HepG2 (cell line): Measurements from ENCODE around the gene PACS1. TPM values are rescaled to one million over a fixed set of nuclear protein-coding genes. Genes with fewer than 3 reads are reported as not detected.

Source experiments
- HDAC1 ChIP-seq: sonication (generic); formaldehyde crosslinking; IDR thresholded peaks from 2 replicates; pipeline ENCODE4 v1.5.1; 2020; ENCODE audit warnings: mild to moderate bottlenecking, missing genetic modification reagents
- IKZF1 ChIP-seq: fragments of 450-650 bp; IDR thresholded peaks from 2 replicates; pipeline ENCODE4 v1.7.1; 2016
- KLF11 ChIP-seq: IDR thresholded peaks from 2 replicates; pipeline ENCODE4 v1.6.1; 2016; ENCODE audit warnings: missing compliant biosample characterization
- KLF9 ChIP-seq: IDR thresholded peaks from 2 replicates; pipeline ENCODE4 v1.6.1; 2016; ENCODE audit warnings: low read depth
- POLR2G ChIP-seq: fragments of 200-400 bp; formaldehyde crosslinking; IDR thresholded peaks from 2 replicates; pipeline ENCODE4 v1.6.1; 2018; ENCODE audit warnings: mild to moderate bottlenecking, low read depth, low read length, moderate library complexity
- ZKSCAN5 ChIP-seq: sonication (generic); formaldehyde crosslinking; IDR thresholded peaks from 2 replicates; pipeline ENCODE4 v1.5.1; 2020; ENCODE audit warnings: mild to moderate bottlenecking, missing genetic modification reagents
- ZNF354B ChIP-seq: sonication (generic); formaldehyde crosslinking; IDR thresholded peaks from 2 replicates; pipeline ENCODE4 v1.8.0; 2022; ENCODE audit warnings: mild to moderate bottlenecking, missing genetic modification reagents
- polyA plus RNA-seq, 8 experiments: library from polyadenylated mRNA; depleted of rRNA in 3 of 8; stranded (reverse) in 7 of 8; unstranded in 1 of 8; fragments of >200 nt; fragmentation: Illumina TruSeq in 4 of 8; extraction: Trizol in 4 of 8; gene quantifications; 2 replicates each; pipeline versions ENCODE4 v1.2.1 to v1.2.3, GENCODE V29; 2011 to 2016; ENCODE audit warnings: low read depth in 4 of 8, missing spikeins in 1 of 8, mixed read lengths in 1 of 8; ENCODE audit not compliant: insufficient read depth in 1 of 8
- total RNA-seq, 5 experiments: library from RNA; depleted of rRNA; stranded (reverse); fragments of >200 nt; fragmentation: Illumina TruSeq; extraction: Trizol; gene quantifications; 2 replicates each; pipeline ENCODE4 v1.2.3, GENCODE V29; 2016; ENCODE audit warnings: low read depth in 1 of 5
- TF ChIP-seq, protein P1 (sequence below): sonication (generic); formaldehyde crosslinking; IDR thresholded peaks from 2 replicates; pipeline ENCODE4 v1.4.0; 2020; ENCODE audit warnings: mild to moderate bottlenecking, missing genetic modification reagents
- TF ChIP-seq, protein P2 (sequence below): sonication (generic); formaldehyde crosslinking; IDR thresholded peaks from 2 replicates; pipeline ENCODE4 v1.5.0; 2020; ENCODE audit warnings: missing genetic modification reagents, mild to moderate bottlenecking, borderline replicate concordance
- TF ChIP-seq, protein P3 (sequence below): sonication (generic); formaldehyde crosslinking; IDR thresholded peaks from 2 replicates; pipeline ENCODE4 v1.4.0; 2020; ENCODE audit warnings: missing genetic modification reagents, mild to moderate bottlenecking, borderline replicate concordance
- TF ChIP-seq, protein P4 (sequence below): sonication (generic); formaldehyde crosslinking; IDR thresholded peaks from 2 replicates; pipeline ENCODE4 v1.5.1; 2020; ENCODE audit warnings: mild to moderate bottlenecking, missing genetic modification reagents, borderline replicate concordance
- TF ChIP-seq, protein P5 (sequence below): sonication (generic); formaldehyde crosslinking; IDR thresholded peaks from 2 replicates; pipeline ENCODE4 v1.8.1; 2023; ENCODE audit warnings: missing genetic modification reagents, inconsistent platforms, borderline replicate concordance
- TF ChIP-seq, protein P6 (sequence below): sonication (generic); formaldehyde crosslinking; IDR thresholded peaks from 2 replicates; pipeline ENCODE4 v1.8.1; 2023; ENCODE audit warnings: missing genetic modification reagents, mild to moderate bottlenecking, borderline replicate concordance

The PACS1 gene
- total and polyA plus RNA-seq, 2 of the 13 experiments (the other 11 are each of a cell fraction or from before 2014, with no cell fraction given): 7.6 to 8.6 TPM

DNA sequence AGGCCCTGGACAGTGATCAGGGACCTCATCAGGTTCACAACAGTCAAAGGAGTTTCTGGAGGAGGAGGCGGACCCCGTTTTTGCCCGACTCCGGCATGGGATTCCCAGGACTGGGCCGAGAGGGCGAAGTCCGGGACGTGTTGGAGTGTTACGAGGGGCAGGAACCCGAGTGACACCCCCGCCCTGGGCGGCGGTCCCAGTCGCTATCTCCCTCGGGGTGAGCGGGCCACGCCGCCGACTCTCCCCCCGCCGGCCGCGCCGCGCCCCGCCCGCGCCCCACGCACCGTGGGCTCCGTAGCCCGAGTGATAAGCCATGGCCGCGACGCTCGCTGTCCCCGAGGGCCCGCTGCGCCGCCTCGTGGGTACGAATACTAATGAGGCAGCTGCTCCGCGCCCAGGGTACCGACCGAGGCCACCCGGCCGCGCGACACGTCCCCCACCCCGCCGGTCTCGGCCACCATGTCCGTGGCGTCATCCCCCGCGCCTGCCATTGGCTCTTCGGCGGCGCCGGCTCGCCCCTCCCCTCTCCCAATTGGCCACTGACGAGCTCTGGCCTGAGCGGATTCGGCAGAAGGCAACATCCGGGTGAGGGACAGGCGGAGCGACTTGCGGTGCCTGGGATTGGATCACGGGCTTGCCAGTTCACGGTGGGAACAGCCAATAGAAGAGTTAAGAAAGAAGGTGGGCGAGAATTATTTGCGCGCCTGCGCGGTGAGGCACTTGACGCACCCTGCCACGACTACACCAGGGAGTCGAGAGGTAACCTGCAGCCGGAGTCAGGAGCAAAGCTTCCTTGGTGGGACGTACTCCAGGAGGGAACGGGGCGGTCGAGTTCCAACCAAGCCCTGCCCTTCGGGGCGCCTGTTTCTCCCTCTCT lies 218.8 kb downstream of the PACS1 start, which contains the start of gene YIF1A (continued):
- TF ChIP-seq, protein P1, sequence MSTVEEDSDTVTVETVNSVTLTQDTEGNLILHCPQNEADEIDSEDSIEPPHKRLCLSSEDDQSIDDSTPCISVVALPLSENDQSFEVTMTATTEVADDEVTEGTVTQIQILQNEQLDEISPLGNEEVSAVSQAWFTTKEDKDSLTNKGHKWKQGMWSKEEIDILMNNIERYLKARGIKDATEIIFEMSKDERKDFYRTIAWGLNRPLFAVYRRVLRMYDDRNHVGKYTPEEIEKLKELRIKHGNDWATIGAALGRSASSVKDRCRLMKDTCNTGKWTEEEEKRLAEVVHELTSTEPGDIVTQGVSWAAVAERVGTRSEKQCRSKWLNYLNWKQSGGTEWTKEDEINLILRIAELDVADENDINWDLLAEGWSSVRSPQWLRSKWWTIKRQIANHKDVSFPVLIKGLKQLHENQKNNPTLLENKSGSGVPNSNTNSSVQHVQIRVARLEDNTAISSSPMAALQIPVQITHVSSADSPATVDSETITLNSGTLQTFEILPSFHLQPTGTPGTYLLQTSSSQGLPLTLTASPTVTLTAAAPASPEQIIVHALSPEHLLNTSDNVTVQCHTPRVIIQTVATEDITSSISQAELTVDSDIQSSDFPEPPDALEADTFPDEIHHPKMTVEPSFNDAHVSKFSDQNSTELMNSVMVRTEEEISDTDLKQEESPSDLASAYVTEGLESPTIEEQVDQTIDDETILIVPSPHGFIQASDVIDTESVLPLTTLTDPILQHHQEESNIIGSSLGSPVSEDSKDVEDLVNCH (CRISPR knock-in tag): no peak
- TF ChIP-seq HDAC1 (CRISPR knock-in tag): no peak; the same call in 1 of the 2 replicates
- TF ChIP-seq KLF11 (CRISPR knock-in tag): no peak
- TF ChIP-seq, protein P2, sequence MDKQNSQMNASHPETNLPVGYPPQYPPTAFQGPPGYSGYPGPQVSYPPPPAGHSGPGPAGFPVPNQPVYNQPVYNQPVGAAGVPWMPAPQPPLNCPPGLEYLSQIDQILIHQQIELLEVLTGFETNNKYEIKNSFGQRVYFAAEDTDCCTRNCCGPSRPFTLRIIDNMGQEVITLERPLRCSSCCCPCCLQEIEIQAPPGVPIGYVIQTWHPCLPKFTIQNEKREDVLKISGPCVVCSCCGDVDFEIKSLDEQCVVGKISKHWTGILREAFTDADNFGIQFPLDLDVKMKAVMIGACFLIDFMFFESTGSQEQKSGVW (CRISPR knock-in tag): no peak
- TF ChIP-seq IKZF1: no peak
- TF ChIP-seq, protein P3, sequence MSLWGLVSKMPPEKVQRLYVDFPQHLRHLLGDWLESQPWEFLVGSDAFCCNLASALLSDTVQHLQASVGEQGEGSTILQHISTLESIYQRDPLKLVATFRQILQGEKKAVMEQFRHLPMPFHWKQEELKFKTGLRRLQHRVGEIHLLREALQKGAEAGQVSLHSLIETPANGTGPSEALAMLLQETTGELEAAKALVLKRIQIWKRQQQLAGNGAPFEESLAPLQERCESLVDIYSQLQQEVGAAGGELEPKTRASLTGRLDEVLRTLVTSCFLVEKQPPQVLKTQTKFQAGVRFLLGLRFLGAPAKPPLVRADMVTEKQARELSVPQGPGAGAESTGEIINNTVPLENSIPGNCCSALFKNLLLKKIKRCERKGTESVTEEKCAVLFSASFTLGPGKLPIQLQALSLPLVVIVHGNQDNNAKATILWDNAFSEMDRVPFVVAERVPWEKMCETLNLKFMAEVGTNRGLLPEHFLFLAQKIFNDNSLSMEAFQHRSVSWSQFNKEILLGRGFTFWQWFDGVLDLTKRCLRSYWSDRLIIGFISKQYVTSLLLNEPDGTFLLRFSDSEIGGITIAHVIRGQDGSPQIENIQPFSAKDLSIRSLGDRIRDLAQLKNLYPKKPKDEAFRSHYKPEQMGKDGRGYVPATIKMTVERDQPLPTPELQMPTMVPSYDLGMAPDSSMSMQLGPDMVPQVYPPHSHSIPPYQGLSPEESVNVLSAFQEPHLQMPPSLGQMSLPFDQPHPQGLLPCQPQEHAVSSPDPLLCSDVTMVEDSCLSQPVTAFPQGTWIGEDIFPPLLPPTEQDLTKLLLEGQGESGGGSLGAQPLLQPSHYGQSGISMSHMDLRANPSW (CRISPR knock-in tag): peak; percentile 48; the same call in 1 of the 2 replicates
- TF ChIP-seq, protein P4, sequence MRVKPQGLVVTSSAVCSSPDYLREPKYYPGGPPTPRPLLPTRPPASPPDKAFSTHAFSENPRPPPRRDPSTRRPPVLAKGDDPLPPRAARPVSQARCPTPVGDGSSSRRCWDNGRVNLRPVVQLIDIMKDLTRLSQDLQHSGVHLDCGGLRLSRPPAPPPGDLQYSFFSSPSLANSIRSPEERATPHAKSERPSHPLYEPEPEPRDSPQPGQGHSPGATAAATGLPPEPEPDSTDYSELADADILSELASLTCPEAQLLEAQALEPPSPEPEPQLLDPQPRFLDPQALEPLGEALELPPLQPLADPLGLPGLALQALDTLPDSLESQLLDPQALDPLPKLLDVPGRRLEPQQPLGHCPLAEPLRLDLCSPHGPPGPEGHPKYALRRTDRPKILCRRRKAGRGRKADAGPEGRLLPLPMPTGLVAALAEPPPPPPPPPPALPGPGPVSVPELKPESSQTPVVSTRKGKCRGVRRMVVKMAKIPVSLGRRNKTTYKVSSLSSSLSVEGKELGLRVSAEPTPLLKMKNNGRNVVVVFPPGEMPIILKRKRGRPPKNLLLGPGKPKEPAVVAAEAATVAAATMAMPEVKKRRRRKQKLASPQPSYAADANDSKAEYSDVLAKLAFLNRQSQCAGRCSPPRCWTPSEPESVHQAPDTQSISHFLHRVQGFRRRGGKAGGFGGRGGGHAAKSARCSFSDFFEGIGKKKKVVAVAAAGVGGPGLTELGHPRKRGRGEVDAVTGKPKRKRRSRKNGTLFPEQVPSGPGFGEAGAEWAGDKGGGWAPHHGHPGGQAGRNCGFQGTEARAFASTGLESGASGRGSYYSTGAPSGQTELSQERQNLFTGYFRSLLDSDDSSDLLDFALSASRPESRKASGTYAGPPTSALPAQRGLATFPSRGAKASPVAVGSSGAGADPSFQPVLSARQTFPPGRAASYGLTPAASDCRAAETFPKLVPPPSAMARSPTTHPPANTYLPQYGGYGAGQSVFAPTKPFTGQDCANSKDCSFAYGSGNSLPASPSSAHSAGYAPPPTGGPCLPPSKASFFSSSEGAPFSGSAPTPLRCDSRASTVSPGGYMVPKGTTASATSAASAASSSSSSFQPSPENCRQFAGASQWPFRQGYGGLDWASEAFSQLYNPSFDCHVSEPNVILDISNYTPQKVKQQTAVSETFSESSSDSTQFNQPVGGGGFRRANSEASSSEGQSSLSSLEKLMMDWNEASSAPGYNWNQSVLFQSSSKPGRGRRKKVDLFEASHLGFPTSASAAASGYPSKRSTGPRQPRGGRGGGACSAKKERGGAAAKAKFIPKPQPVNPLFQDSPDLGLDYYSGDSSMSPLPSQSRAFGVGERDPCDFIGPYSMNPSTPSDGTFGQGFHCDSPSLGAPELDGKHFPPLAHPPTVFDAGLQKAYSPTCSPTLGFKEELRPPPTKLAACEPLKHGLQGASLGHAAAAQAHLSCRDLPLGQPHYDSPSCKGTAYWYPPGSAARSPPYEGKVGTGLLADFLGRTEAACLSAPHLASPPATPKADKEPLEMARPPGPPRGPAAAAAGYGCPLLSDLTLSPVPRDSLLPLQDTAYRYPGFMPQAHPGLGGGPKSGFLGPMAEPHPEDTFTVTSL (CRISPR knock-in tag): no peak
- TF ChIP-seq POLR2G: peak; percentile 93
- TF ChIP-seq, protein P5, sequence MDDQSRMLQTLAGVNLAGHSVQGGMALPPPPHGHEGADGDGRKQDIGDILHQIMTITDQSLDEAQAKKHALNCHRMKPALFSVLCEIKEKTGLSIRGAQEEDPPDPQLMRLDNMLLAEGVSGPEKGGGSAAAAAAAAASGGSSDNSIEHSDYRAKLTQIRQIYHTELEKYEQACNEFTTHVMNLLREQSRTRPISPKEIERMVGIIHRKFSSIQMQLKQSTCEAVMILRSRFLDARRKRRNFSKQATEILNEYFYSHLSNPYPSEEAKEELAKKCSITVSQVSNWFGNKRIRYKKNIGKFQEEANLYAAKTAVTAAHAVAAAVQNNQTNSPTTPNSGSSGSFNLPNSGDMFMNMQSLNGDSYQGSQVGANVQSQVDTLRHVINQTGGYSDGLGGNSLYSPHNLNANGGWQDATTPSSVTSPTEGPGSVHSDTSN: no peak
- TF ChIP-seq ZNF354B (CRISPR knock-in tag): no peak
- no peak for TF ChIP-seq ZKSCAN5 (CRISPR knock-in tag)
- no peak for TF ChIP-seq KLF9 (CRISPR knock-in tag)
- TF ChIP-seq, protein P6, sequence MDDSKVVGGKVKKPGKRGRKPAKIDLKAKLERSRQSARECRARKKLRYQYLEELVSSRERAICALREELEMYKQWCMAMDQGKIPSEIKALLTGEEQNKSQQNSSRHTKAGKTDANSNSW: no peak
